ENCODE measurements around the gene HSDL2.

GRCh38 chr9:112443636-112444035 lies 63.7 kb downstream of the HSDL2 start:
- no peak for TF ChIP-seq CTCF (IDR thresholded peaks at IDR 0.05; ENCODE audit: insufficient read depth, low read depth, low read length)
- no peak for TF ChIP-seq EZH2 (IDR thresholded peaks at IDR 0.05; ENCODE audit: insufficient read depth, low read length)
